ENCODE results near the gene KCNJ3.

- TF ChIP-seq CTCF (IDR thresholded peaks at IDR 0.05): no peak
- TF ChIP-seq POLR2AphosphoS5 (IDR thresholded peaks at IDR 0.05): no peak
Measured at GRCh38 chr2:154826827-154827226, 128.3 kb downstream of the KCNJ3 start.
